Breast epithelium (tissue), 3 donors: ENCODE data around the gene MRTFB.

Experiments used
- POLR2A ChIP-seq: fragments of 450-650 bp; IDR thresholded peaks from one replicate; pipeline ENCODE4 v1.6.1; 2016; ENCODE audit warnings: antibody characterized with exemption, mild to moderate bottlenecking, moderate library complexity
- TF ChIP-seq, protein P1 (sequence below), 3 donors: fragments of 450-650 bp; IDR thresholded peaks; one replicate each; pipeline ENCODE4 v1.5.1; 2016 to 2017; ENCODE audit warnings: antibody characterized with exemption in 3 of 3, mild to moderate bottlenecking in 3 of 3, moderate library complexity in 3 of 3

DNA sequence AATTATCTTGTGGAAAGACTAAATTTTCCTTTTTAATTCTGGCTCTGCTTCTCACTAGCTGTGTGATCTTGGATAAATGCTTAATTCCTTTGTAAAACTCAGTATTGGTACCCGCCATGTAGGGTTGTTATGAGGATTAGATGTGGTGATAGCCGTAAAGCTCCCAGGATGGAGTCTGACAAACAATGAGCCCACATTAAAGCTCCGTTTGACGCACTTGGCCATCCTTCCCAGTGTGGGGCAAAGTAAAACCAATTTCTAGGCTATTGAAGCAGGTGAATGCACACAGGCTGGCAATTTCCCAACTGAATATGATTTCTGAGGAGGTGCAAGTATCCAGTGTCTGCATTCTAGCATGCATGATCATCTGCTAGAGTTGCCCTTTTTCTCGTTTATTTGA is 123.6 kb downstream of the MRTFB start:
- TF ChIP-seq, protein P1, sequence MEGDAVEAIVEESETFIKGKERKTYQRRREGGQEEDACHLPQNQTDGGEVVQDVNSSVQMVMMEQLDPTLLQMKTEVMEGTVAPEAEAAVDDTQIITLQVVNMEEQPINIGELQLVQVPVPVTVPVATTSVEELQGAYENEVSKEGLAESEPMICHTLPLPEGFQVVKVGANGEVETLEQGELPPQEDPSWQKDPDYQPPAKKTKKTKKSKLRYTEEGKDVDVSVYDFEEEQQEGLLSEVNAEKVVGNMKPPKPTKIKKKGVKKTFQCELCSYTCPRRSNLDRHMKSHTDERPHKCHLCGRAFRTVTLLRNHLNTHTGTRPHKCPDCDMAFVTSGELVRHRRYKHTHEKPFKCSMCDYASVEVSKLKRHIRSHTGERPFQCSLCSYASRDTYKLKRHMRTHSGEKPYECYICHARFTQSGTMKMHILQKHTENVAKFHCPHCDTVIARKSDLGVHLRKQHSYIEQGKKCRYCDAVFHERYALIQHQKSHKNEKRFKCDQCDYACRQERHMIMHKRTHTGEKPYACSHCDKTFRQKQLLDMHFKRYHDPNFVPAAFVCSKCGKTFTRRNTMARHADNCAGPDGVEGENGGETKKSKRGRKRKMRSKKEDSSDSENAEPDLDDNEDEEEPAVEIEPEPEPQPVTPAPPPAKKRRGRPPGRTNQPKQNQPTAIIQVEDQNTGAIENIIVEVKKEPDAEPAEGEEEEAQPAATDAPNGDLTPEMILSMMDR (IDR thresholded peaks at IDR 0.05), result no peak
- TF ChIP-seq POLR2A, result no peak
